ENCODE results near the gene VEZT.
"Not testable (repeated sequence)": the region's sequence is repeated elsewhere in the genome, so short reads cannot be mapped to it uniquely, and the experiment has no call there.

Gene VEZT

DNA sequence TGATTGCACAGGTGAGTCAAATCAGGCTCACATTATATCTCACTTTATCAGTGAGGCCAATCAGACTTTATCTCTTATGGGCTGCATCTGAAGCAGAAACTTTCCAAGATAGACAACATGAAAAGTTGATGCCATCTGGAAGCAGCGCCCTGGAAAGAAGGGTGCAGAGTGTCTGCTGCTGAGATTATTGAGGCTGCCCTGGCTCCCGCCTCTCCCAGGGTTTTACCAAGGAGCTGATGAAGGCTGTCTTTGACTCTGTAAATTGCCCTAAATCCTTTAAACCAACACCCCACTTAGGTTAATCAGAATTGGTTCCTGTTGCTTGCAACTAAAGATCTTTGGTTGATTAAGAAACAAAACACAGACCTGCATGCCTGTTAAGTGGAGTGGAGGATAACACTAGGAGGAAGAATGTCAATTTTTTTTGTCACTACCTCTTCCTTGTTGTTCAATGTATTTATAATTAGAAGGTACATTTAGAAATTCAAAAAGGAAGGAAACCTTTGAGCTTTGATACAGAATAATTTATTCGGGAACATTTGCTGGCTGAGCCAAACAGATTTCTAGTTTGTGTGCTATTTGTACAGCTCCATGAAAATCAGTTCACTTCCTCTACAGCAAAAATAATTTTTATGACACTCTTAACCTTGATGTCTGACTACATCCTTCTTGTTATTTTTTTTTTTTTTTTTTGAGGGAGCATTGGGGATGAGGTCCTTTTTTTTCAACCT is 104.1 kb downstream of the VEZT start:
- DNase-seq: no peak
- H3K4me1 ChIP-seq (ENCODE audit: insufficient read depth, low read length): no peaks in the 10 kb centered on the region
- no peak for TF ChIP-seq EZH2 (IDR thresholded peaks at IDR 0.05; ENCODE audit: borderline replicate concordance, low read depth, low read length, severe bottlenecking)
- TF ChIP-seq CTCF (IDR thresholded peaks at IDR 0.05; ENCODE audit: borderline replicate concordance, extremely low read depth, low read length, poor library complexity, severe bottlenecking): no peak

GRCh38 chr12:95322326-95322725 is 104.7 kb downstream of the VEZT start:
- no peak for DNase-seq
- H3K4me1 ChIP-seq (ENCODE audit: insufficient read depth, low read length): no peaks in the 10 kb centered on the region
- no peaks in the 10 kb centered on the region for H4K20me1 ChIP-seq (ENCODE audit: insufficient read depth, low read length)
- no peak overlapping the region for H3K4me2 ChIP-seq (ENCODE audit: insufficient read depth, low read length)
- no peak overlapping the region for H2AFZ ChIP-seq (ENCODE audit: low read depth, low read length)
- H3K27me3 ChIP-seq (ENCODE audit: insufficient read depth, low read length, poor library complexity): no peaks in the 10 kb centered on the region
- no peaks in the 10 kb centered on the region for H3K9me3 ChIP-seq (ENCODE audit: insufficient read depth, low read length, severe bottlenecking)
- no peaks in the 10 kb centered on the region for H3K79me2 ChIP-seq (ENCODE audit: insufficient read depth, low read length)
- no peak for ATAC-seq (ENCODE audit: insufficient read depth, low read depth)
- no peak for TF ChIP-seq CTCF (IDR thresholded peaks at IDR 0.05; ENCODE audit: borderline replicate concordance, extremely low read depth, low read length, poor library complexity, severe bottlenecking)
- TF ChIP-seq EZH2 (IDR thresholded peaks at IDR 0.05; ENCODE audit: borderline replicate concordance, low read depth, low read length, severe bottlenecking): no peak
- no peak overlapping the region for H3K27ac ChIP-seq (ENCODE audit: low read length)
- no peak overlapping the region for H3K9ac ChIP-seq (ENCODE audit: low read depth, low read length)
- H3K36me3 ChIP-seq (ENCODE audit: insufficient read depth, low read length): no peaks in the 10 kb centered on the region
- H3K4me3 ChIP-seq (ENCODE audit: low read depth in 1 of 2, low read length in 2 of 2): no peak overlapping the region

More for the DNA sequence above, 104.1 kb downstream of the VEZT start:
- no peaks in the 10 kb centered on the region for H3K9me3 ChIP-seq (ENCODE audit: insufficient read depth, low read length, severe bottlenecking)
- no peaks in the 10 kb centered on the region for H4K20me1 ChIP-seq (ENCODE audit: insufficient read depth, low read length)
- H3K27ac ChIP-seq (ENCODE audit: low read length): no peak overlapping the region
- no peak overlapping the region for H3K9ac ChIP-seq (ENCODE audit: low read depth, low read length)
- no peaks in the 10 kb centered on the region for H3K79me2 ChIP-seq (ENCODE audit: insufficient read depth, low read length)
- no peak overlapping the region for H3K4me2 ChIP-seq (ENCODE audit: insufficient read depth, low read length)
- H3K27me3 ChIP-seq (ENCODE audit: insufficient read depth, low read length, poor library complexity): no peaks in the 10 kb centered on the region
- no peak overlapping the region for H2AFZ ChIP-seq (ENCODE audit: low read depth, low read length)
- H3K36me3 ChIP-seq (ENCODE audit: insufficient read depth, low read length): no peaks in the 10 kb centered on the region
- H3K4me3 ChIP-seq (ENCODE audit: low read depth in 1 of 2, low read length in 2 of 2): no peak overlapping the region
- no peak for ATAC-seq (ENCODE audit: insufficient read depth, low read depth)

- ATAC-seq (ENCODE audit: insufficient read depth, low read depth): no peak
- Histone ChIP-seq H3K9me3 (ENCODE audit: insufficient read depth, low read length, severe bottlenecking) (no peaks in the 10 kb centered on the region), H3K27me3 (ENCODE audit: insufficient read depth, low read length, poor library complexity) (no peaks in the 10 kb centered on the region), H3K27ac (ENCODE audit: low read length) (no peak overlapping the region), H3K9ac (ENCODE audit: low read depth, low read length) (no peak overlapping the region), H3K36me3 (ENCODE audit: insufficient read depth, low read length) (no peaks in the 10 kb centered on the region), H3K4me3 (ENCODE audit: low read depth in 1 of 2, low read length in 2 of 2) (no peak overlapping the region), H3K79me2 (ENCODE audit: insufficient read depth, low read length) (no peaks in the 10 kb centered on the region), H4K20me1 (ENCODE audit: insufficient read depth, low read length) (no peaks in the 10 kb centered on the region), H2AFZ (ENCODE audit: low read depth, low read length) (no peak overlapping the region), H3K4me2 (ENCODE audit: insufficient read depth, low read length) (no peak overlapping the region), H3K4me1 (ENCODE audit: insufficient read depth, low read length) (no peaks in the 10 kb centered on the region)
- no peak for DNase-seq
- TF ChIP-seq CTCF (IDR thresholded peaks at IDR 0.05; ENCODE audit: borderline replicate concordance, extremely low read depth, low read length, poor library complexity, severe bottlenecking): no peak
- TF ChIP-seq EZH2 (IDR thresholded peaks at IDR 0.05; ENCODE audit: borderline replicate concordance, low read depth, low read length, severe bottlenecking): no peak
These were observed 105.6 kb downstream of the VEZT start for GRCh38 chr12:95323212-95323611.

DNA sequence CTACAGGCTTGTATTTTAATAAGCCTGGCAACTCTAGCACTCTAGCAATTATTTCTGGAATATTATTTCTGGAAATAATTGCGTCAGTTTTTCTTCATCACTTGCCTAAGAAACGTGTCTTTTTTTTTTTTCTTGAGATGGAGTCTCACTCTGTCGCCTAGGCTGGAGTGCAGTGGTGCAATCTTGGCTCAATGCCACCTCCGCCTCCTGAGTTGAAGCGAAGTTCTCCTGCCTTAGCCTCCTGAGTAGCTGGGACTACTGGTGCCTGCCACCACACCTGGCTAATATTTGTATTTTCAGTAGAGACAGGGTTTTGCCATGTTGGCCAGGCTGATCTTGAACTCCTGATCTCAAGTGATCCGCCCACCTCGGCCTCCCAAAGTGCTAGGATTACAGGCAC is 106.6 kb downstream of the VEZT start:
- not testable (repeated sequence) for H3K9me3 ChIP-seq (ENCODE audit: insufficient read depth, low read length, severe bottlenecking); DNase-seq; H3K9ac ChIP-seq (ENCODE audit: low read depth, low read length); ATAC-seq (ENCODE audit: insufficient read depth, low read depth); H3K4me2 ChIP-seq (ENCODE audit: insufficient read depth, low read length); H3K27me3 ChIP-seq (ENCODE audit: insufficient read depth, low read length, poor library complexity); H3K36me3 ChIP-seq (ENCODE audit: insufficient read depth, low read length); H3K4me1 ChIP-seq (ENCODE audit: insufficient read depth, low read length); H2AFZ ChIP-seq (ENCODE audit: low read depth, low read length); H3K27ac ChIP-seq (ENCODE audit: low read length); H4K20me1 ChIP-seq (ENCODE audit: insufficient read depth, low read length); H3K4me3 ChIP-seq (ENCODE audit: low read depth in 1 of 2, low read length in 2 of 2); H3K79me2 ChIP-seq (ENCODE audit: insufficient read depth, low read length)
